Fibroblast of skin of abdomen (primary cell): ENCODE measurements around the gene NPAS2.

Source experiments
- DNase-seq: peaks from one replicate; pipeline ENCODE4 v3.0.0-alpha.2; 2013

The NPAS2 gene

DNA sequence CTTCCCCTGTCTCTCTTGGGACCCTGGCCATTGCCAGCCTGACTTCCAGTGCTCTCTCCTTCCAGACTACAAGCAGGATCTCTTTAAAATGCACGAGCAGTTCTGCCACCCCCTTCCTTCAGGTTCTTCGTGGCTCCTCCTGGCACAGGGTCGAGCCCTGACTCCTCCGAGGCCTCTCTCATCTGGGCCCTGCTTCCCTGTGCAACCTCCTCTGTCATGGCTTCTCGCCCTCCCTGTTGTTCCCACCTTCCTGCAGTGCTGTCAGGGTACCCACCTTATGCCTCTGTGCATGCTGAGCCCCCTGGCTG is 125.4 kb downstream of the NPAS2 start:
- DNase-seq: no peak

GRCh38 chr2:100945930-100946607 is 126.1 kb downstream of the NPAS2 start:
- DNase-seq: no peak

- peak; percentile 66 for DNase-seq
Measured at GRCh38 chr2:100948942-100949811, 129.2 kb downstream of the NPAS2 start.

GRCh38 chr2:100952512-100952911 is 132.6 kb downstream of the NPAS2 start:
- DNase-seq: no peak

- DNase-seq: no peak
Measured at GRCh38 chr2:100953406-100954043, 133.6 kb downstream of the NPAS2 start.

- DNase-seq: no peak
Measured at GRCh38 chr2:100954044-100954420, 134.1 kb downstream of the NPAS2 start.

- no peak for DNase-seq
Measured at GRCh38 chr2:100955226-100955625, 135.3 kb downstream of the NPAS2 start.

- no peak for DNase-seq
Measured at GRCh38 chr2:100956081-100956480, 136.1 kb downstream of the NPAS2 start.

DNA sequence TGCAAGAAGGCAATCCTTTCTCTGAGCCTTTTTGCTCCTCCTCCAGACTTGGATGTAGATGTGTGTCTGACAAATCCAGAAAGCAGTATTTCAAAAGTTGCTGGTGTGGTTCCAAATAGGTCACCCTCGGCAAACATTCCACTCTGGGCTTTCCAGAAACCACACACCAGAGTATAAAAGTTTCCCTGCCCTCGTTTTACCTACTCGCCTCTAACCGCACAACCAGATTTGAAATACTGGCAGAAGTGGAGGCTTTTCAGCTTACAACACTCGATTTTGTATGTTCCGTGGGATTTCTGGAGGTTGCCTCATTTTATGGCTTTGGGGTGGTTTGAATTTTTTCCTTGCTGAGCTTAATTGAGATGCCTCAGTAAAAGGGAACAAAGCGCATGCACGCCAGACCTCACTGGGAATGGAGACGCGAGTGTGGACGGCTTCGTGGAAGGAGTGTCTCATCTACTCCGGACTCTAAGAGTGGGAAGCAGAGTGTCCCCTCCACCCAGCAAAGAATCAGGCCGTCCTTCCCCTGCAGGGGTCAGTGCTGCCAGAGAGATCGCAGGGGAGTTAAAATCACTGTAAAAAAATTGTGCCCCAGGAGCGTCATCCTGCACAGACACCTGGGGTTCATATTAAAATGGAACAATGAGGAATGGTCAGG is 138.2 kb downstream of the NPAS2 start:
- DNase-seq: peak; percentile 99

DNA sequence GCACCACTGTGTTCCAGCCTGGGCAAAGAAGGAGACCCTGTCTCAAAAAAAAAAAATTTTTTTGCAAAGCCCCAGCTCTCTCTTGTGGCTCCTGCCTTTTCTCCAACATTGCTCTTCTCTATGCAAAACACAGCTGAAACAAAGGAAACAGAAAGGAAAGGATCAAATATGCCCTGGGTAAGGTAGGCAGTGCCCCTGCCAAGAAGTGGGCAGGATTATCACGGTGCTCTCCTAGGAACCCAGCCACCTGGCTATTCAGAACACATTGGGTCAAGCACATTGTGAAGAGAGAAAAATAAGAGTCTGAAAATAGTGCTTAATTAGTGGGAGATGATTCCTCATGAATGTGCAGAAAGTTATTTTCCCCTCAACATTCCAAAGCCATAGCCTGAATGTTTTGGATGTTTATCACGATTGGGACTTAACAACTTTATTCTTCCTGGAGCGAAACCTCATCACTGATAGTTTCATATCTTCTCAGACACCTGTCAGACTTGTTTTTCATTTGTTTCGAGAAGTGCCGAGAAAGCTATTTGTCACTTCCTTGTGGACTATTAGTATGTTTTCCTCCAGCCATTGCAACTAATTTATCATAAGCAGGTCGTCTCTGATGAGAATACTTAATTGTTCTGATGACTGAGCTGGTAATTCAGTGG is 139.4 kb downstream of the NPAS2 start:
- peak; percentile 82 for DNase-seq

GRCh38 chr2:100960688-100961087 is 140.7 kb downstream of the NPAS2 start:
- no peak for DNase-seq

- DNase-seq: no peak
Measured at GRCh38 chr2:100962366-100963025, 142.6 kb downstream of the NPAS2 start.

GRCh38 chr2:100963026-100963375 is 143.1 kb downstream of the NPAS2 start:
- DNase-seq: no peak

- no peak for DNase-seq
Measured at GRCh38 chr2:100964222-100964621, 144.3 kb downstream of the NPAS2 start.

DNA sequence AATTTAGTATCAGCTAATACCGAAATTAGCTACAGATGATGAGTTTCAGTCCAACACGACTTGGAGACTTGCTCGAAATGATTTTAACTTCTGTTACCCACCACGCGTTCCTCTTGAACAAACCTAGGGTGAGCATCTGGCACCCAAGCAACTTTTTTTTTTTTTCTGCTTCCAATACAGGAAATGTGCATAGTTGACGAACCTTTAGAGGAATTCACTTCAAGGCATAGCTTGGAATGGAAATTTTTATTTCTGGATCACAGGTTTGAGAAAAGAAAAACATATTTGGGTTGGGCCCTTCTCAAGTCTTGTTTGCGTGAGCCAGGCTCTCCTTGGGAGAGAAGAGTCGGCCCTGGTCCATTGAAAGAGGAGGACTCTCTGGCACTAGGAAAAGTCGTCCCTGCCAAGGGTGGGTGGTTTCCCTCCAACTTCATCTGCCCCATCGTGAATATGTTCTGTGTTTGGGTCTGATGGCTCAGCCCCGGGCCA is 144.8 kb downstream of the NPAS2 start:
- DNase-seq: peak; percentile 40

GRCh38 chr2:100965596-100965995 is 145.7 kb downstream of the NPAS2 start:
- no peak for DNase-seq

- DNase-seq: no peak
Measured at GRCh38 chr2:100967716-100968115, 147.8 kb downstream of the NPAS2 start.

GRCh38 chr2:100968146-100969145 is 148.5 kb downstream of the NPAS2 start:
- DNase-seq: no peak

- DNase-seq: no peak
Measured at GRCh38 chr2:100969998-100970397, 150.1 kb downstream of the NPAS2 start.

DNA sequence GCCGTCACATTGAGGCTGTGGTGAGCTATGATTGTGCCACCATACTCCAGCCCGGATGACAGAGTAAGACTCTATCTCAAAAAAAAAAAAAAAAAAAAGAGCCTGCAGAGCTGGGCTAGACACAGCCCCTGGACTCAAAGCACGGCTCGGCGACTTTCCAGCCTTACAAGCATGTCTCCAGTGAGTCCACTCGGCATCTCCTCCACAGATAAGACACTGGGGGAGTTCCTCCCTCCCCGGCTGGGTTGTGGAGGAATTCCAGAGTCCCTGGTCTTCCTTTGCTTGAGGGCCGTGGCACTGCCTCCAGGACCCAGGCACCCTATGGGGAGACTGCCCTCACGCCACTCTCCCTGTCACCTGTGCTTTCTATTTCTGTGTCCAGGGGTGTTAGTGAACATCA is 151.3 kb downstream of the NPAS2 start:
- DNase-seq: no peak

DNA sequence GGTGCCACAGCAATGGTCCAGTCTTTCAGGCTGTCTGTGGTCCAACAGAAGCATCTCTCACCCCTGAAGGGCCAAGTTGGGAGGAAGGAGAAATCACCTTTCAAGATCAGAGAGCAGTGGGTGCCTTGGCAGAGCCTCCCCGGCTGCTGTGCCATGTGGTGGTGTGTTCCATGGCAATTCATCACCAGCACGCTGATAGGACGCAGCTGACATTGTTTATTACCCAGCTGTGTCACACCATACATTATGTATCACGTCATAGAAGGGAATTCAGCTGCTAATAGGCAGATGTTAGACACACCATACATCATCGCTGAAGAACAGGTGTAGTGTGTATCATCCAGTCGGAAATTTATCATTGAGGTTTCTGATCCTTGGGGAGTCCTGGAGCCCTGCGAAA is 152.5 kb downstream of the NPAS2 start:
- no peak for DNase-seq
